ACHN (cell line): ENCODE data around the gene MTHFD1L.
"Not testable (repeated sequence)": the region's sequence is repeated elsewhere in the genome, so short reads cannot be mapped to it uniquely, and the experiment has no call there.

ENCODE experiments used
- DNase-seq: peaks from one replicate; pipeline ENCODE4 v3.0.0-alpha.2; 2015
- in situ Hi-C: cut with HindIII; loops from 2 replicates; pipeline ENCODE4 v1.10.0; 2017; ENCODE audit warnings: low sequenced_read_pairs, low pct_ligation_motif_present, low pct_unique_long_range_greater_than_20kb

The MTHFD1L gene

GRCh38 chr6:151043944-151044343, 178.4 kb downstream of the MTHFD1L start:
- in situ Hi-C loops: no loop called here
- peak; percentile 30 for DNase-seq

GRCh38 chr6:151044465-151045441, 179.3 kb downstream of the MTHFD1L start:
- DNase-seq: peak; percentile 91
- in situ Hi-C loops: no loop called here

GRCh38 chr6:151045511-151046222, 180.2 kb downstream of the MTHFD1L start:
- DNase-seq: peak; percentile 40
- in situ Hi-C loops: not testable (repeated sequence)

GRCh38 chr6:151051164-151051563, 185.7 kb downstream of the MTHFD1L start:
- DNase-seq: no peak
- in situ Hi-C loops: no loop called here

GRCh38 chr6:151052021-151052646, 186.6 kb downstream of the MTHFD1L start:
- no peak for DNase-seq
- in situ Hi-C loops: no loop called here

- in situ Hi-C loops: no loop called here
- no peak for DNase-seq
Observed at GRCh38 chr6:151054306-151054705, 188.8 kb downstream of the MTHFD1L start.

- in situ Hi-C loops: no loop called here
- DNase-seq: peak; percentile 75
Observed at GRCh38 chr6:151056230-151056907, 190.9 kb downstream of the MTHFD1L start.

GRCh38 chr6:151057061-151057460, 191.6 kb downstream of the MTHFD1L start:
- DNase-seq: no peak
- in situ Hi-C loops: no loop called here

- no peak for DNase-seq
- in situ Hi-C loops: no loop called here
Observed at GRCh38 chr6:151058021-151058733, 192.7 kb downstream of the MTHFD1L start.

- no peak for DNase-seq
- in situ Hi-C loops: no loop called here
Observed at GRCh38 chr6:151059612-151060095, 194.2 kb downstream of the MTHFD1L start.

- peak; percentile 87 for DNase-seq
- in situ Hi-C loops: no loop called here
Observed at GRCh38 chr6:151060096-151060765, 194.7 kb downstream of the MTHFD1L start.

- no peak for DNase-seq
Observed at GRCh38 chr6:151060766-151061531, 195.4 kb downstream of the MTHFD1L start.

GRCh38 chr6:151063352-151063751, 197.8 kb downstream of the MTHFD1L start:
- in situ Hi-C loops: no loop called here
- DNase-seq: no peak

More at GRCh38 chr6:151060766-151061531, 195.4 kb downstream of the MTHFD1L start:
- in situ Hi-C loops: no loop called here

- in situ Hi-C loops: no loop called here
- no peak for DNase-seq
Observed at GRCh38 chr6:151063842-151064647, 198.5 kb downstream of the MTHFD1L start.

- in situ Hi-C loops: no loop called here
- DNase-seq: no peak
Observed at GRCh38 chr6:151065027-151065815, 199.7 kb downstream of the MTHFD1L start.
